Activated naive CD4-positive, alpha-beta T cell (primary cell): ENCODE data around the gene TNFRSF13B.
"Not testable (repeated sequence)": the region's sequence is repeated elsewhere in the genome, so short reads cannot be mapped to it uniquely, and the experiment has no call there.

Source experiments
- DNase-seq, 4 experiments: peaks; one replicate each; lab custom pipeline; 2025; lab: John Stamatoyannopoulos, UW

TNFRSF13B gene

GRCh38 chr17:16926571-16927451 is 45.1 kb downstream of the TNFRSF13B start:
- no peak for DNase-seq

- DNase-seq = no peak
Measured at GRCh38 chr17:16926061-16926511, 45.8 kb downstream of the TNFRSF13B start.

GRCh38 chr17:16925461-16926060 is 46.4 kb downstream of the TNFRSF13B start:
- no peak for DNase-seq

- DNase-seq = no peak
Measured at GRCh38 chr17:16924696-16925440, 47.0 kb downstream of the TNFRSF13B start.

- no peak for DNase-seq
Measured at GRCh38 chr17:16923904-16924695, 47.8 kb downstream of the TNFRSF13B start.

- DNase-seq = no peak
Measured at GRCh38 chr17:16923097-16923903, 48.6 kb downstream of the TNFRSF13B start.

GRCh38 chr17:16922386-16923096 is 49.4 kb downstream of the TNFRSF13B start:
- DNase-seq = no peak

- not testable (repeated sequence) for DNase-seq
Measured at GRCh38 chr17:16921451-16921850, 50.5 kb downstream of the TNFRSF13B start.

GRCh38 chr17:16920628-16921020 is 51.3 kb downstream of the TNFRSF13B start:
- DNase-seq = no peak

- DNase-seq = no peak
Measured at GRCh38 chr17:16919663-16920627, 52.0 kb downstream of the TNFRSF13B start.

- DNase-seq = no peak
Measured at GRCh38 chr17:16918443-16918842, 53.5 kb downstream of the TNFRSF13B start.

GRCh38 chr17:16917671-16918394 is 54.1 kb downstream of the TNFRSF13B start:
- DNase-seq = no peak

- no peak for DNase-seq
Measured at GRCh38 chr17:16916557-16916920, 55.4 kb downstream of the TNFRSF13B start.

- DNase-seq = no peak
Measured at GRCh38 chr17:16915752-16916556, 56.0 kb downstream of the TNFRSF13B start.

GRCh38 chr17:16913463-16913862 is 58.5 kb downstream of the TNFRSF13B start:
- DNase-seq = no peak

- no peak for DNase-seq
Measured at GRCh38 chr17:16912021-16912962, 59.6 kb downstream of the TNFRSF13B start.
